Suprapubic skin (tissue), 4 donors: ENCODE results near the gene GLB1L2.

Experiments
- CTCF ChIP-seq, 2 donors: fragments of 200-600 bp in 1 of 2; fragments of 450-650 bp in 1 of 2; sonication (generic) in 1 of 2; IDR thresholded peaks; one replicate each; pipeline ENCODE4 v1.5.1; 2016 to 2019; ENCODE audit warnings: antibody characterized with exemption in 2 of 2, mild to moderate bottlenecking in 1 of 2, moderate library complexity in 1 of 2
- EP300 ChIP-seq: sonication (generic); formaldehyde crosslinking; IDR thresholded peaks from one replicate; pipeline ENCODE4 v1.6.1; 2017; ENCODE audit warnings: antibody characterized with exemption
- POLR2AphosphoS5 ChIP-seq, 3 donors: sonication (generic); formaldehyde crosslinking; IDR thresholded peaks; one replicate each; pipeline ENCODE4 v1.6.1; 2017; ENCODE audit warnings: antibody characterized with exemption in 3 of 3

- TF ChIP-seq CTCF (IDR thresholded peaks at IDR 0.05) (no peak), EP300 (no peak), POLR2AphosphoS5 (IDR thresholded peaks at IDR 0.05) (no peak)
These were observed 39.1 kb upstream of the GLB1L2 start for GRCh38 chr11:134292661-134293060.
